Neural progenitor cell (in vitro differentiated cells): ENCODE results near the gene TMEM260. TPM values are rescaled to one million over a fixed set of nuclear protein-coding genes. Genes with fewer than 3 reads are reported as not detected.

Experiments
- DNase-seq: peaks from one replicate; pipeline ENCODE4 v3.0.0-alpha.2; 2016; ENCODE audit warnings: low spot score
- H2AFZ ChIP-seq: fragments of 200-600 bp; sonication (generic); replicated peaks from 2 replicates; pipeline ENCODE4 v1.6.1; 2016; ENCODE audit warnings: antibody characterized with exemption
- H3F3A ChIP-seq: fragments of 200-600 bp; sonication (generic); 2 replicates; pipeline ENCODE4 v1.6.1; 2016; ENCODE audit warnings: antibody characterized with exemption, low read depth
- H3K27ac ChIP-seq: fragments of 200-600 bp; sonication (generic); 2 replicates; pipeline ENCODE4 v1.5.1; 2016; ENCODE audit warnings: mild to moderate bottlenecking
- H3K27me3 ChIP-seq: fragments of 200-600 bp; sonication (generic); 2 replicates; pipeline ENCODE4 v1.6.1; 2016; ENCODE audit warnings: mild to moderate bottlenecking, moderate library complexity
- H3K36me3 ChIP-seq: fragments of 200-600 bp; sonication (generic); 2 replicates; pipeline ENCODE4 v1.5.1; 2016
- H3K4me1 ChIP-seq: fragments of 200-600 bp; sonication (generic); 2 replicates; pipeline ENCODE4 v1.6.1; 2016; ENCODE audit warnings: mixed run types
- H3K4me2 ChIP-seq: fragments of 200-600 bp; sonication (generic); 2 replicates; pipeline ENCODE4 v1.6.1; 2016
- H3K4me3 ChIP-seq: fragments of 200-600 bp; sonication (generic); 2 replicates; pipeline ENCODE4 v1.5.1; 2016
- H3K79me2 ChIP-seq: fragments of 200-600 bp; sonication (generic); 2 replicates; pipeline ENCODE4 v1.6.1; 2016; ENCODE audit warnings: low read depth
- H3K9ac ChIP-seq: fragments of 200-600 bp; sonication (generic); 2 replicates; pipeline ENCODE4 v1.6.1; 2016
- H3K9me3 ChIP-seq: fragments of 200-600 bp; sonication (generic); 2 replicates; pipeline ENCODE4 v1.5.1; 2016; ENCODE audit warnings: low read depth
- H4K20me1 ChIP-seq: fragments of 200-600 bp; sonication (generic); 2 replicates; pipeline ENCODE4 v1.6.1; 2016; ENCODE audit warnings: low read depth
- H3K27ac Mint-ChIP-seq: 3 replicates; pipeline ENCODE4 v1.8.0; 2021; ENCODE audit warnings: mixed read lengths
- H3K27me3 Mint-ChIP-seq: 2 replicates; pipeline ENCODE4 v1.8.0; 2022; ENCODE audit warnings: low read depth, mild to moderate bottlenecking, inconsistent platforms, moderate library complexity, mixed read lengths; ENCODE audit not compliant: insufficient read depth
- H3K36me3 Mint-ChIP-seq: 3 replicates; pipeline ENCODE4 v1.8.0; 2021; ENCODE audit warnings: mixed read lengths
- H3K4me1 Mint-ChIP-seq: 3 replicates; pipeline ENCODE4 v1.8.0; 2021; ENCODE audit warnings: mixed read lengths
- H3K4me3 Mint-ChIP-seq: 3 replicates; pipeline ENCODE4 v1.8.0; 2021; ENCODE audit warnings: mild to moderate bottlenecking, moderate library complexity, mixed read lengths
- H3K9me3 Mint-ChIP-seq: 3 replicates; pipeline ENCODE4 v1.8.0; 2020; ENCODE audit warnings: mixed read lengths
- EZH2 ChIP-seq: fragments of 200-600 bp; sonication (generic); IDR thresholded peaks from 2 replicates; pipeline ENCODE4 v1.6.1; 2017; ENCODE audit warnings: antibody characterized with exemption, mild to moderate bottlenecking, moderate library complexity
- EZH2phosphoT487 ChIP-seq: fragments of 200-600 bp; sonication (generic); IDR thresholded peaks from 2 replicates; pipeline ENCODE4 v1.6.1; 2017; ENCODE audit warnings: antibody characterized with exemption
- total RNA-seq: library from RNA; depleted of rRNA; stranded (reverse); fragments of >200 nt; gene quantifications from 2 replicates; pipeline ENCODE4 v1.2.3, GENCODE V29; 2015; ENCODE audit warnings: low replicate concordance
- TF ChIP-seq, protein P1 (sequence below): fragments of 200-600 bp; sonication (generic); IDR thresholded peaks from 2 replicates; pipeline ENCODE4 v1.5.1; 2017; ENCODE audit warnings: antibody characterized with exemption, mild to moderate bottlenecking

TMEM260 gene
- total RNA-seq, 1 donor from 2014 or later, result 30.7 TPM

DNA sequence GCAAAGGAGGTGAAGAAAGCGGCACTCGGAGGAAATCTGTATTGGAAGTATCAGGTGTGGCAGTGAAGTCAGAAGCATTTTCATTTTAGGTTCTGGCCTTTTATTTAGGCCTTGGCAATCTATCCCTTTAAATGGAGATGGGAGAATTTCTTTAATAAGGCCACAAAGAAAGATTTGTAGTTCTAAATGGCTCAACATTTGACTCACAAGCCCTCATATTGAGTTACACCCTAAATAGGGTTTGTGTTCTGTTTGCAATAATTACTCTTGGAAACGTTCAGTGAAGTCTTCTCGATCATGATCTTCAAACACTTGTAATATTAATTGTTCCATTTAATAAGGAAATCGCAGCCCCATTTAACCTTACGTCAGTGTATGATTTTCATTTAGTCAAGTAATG lies 25.3 kb upstream of the TMEM260 start:
- Histone ChIP-seq H3K79me2 (no peaks in the 10 kb centered on the region), H3K4me1 (peaks cover 32% of the 10 kb centered on the region), H3K9ac (no peak overlapping the region), H3K27ac (no peak overlapping the region), H3K4me2 (no peak overlapping the region), H3F3A (no peaks in the 10 kb centered on the region), H4K20me1 (no peaks in the 10 kb centered on the region), H3K27me3 (no peaks in the 10 kb centered on the region), H3K36me3 (no peaks in the 10 kb centered on the region), H3K4me3 (no peak overlapping the region), H2AFZ (no peak overlapping the region), H3K9me3 (no peaks in the 10 kb centered on the region)
- H3K36me3 Mint-ChIP-seq, result no peaks in the 10 kb centered on the region
- H3K4me3 Mint-ChIP-seq, result no peak overlapping the region
- H3K27ac Mint-ChIP-seq, result peak overlapping the region; percentile 80
- H3K9me3 Mint-ChIP-seq, result no peaks in the 10 kb centered on the region
- TF ChIP-seq EZH2, result no peak
- TF ChIP-seq, protein P1, sequence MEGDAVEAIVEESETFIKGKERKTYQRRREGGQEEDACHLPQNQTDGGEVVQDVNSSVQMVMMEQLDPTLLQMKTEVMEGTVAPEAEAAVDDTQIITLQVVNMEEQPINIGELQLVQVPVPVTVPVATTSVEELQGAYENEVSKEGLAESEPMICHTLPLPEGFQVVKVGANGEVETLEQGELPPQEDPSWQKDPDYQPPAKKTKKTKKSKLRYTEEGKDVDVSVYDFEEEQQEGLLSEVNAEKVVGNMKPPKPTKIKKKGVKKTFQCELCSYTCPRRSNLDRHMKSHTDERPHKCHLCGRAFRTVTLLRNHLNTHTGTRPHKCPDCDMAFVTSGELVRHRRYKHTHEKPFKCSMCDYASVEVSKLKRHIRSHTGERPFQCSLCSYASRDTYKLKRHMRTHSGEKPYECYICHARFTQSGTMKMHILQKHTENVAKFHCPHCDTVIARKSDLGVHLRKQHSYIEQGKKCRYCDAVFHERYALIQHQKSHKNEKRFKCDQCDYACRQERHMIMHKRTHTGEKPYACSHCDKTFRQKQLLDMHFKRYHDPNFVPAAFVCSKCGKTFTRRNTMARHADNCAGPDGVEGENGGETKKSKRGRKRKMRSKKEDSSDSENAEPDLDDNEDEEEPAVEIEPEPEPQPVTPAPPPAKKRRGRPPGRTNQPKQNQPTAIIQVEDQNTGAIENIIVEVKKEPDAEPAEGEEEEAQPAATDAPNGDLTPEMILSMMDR, result no peak
- TF ChIP-seq EZH2phosphoT487, result no peak
- DNase-seq, result no peak
- peaks cover 56% of the 10 kb centered on the region for H3K4me1 Mint-ChIP-seq
- H3K27me3 Mint-ChIP-seq, result peaks cover 2% of the 10 kb centered on the region

DNA sequence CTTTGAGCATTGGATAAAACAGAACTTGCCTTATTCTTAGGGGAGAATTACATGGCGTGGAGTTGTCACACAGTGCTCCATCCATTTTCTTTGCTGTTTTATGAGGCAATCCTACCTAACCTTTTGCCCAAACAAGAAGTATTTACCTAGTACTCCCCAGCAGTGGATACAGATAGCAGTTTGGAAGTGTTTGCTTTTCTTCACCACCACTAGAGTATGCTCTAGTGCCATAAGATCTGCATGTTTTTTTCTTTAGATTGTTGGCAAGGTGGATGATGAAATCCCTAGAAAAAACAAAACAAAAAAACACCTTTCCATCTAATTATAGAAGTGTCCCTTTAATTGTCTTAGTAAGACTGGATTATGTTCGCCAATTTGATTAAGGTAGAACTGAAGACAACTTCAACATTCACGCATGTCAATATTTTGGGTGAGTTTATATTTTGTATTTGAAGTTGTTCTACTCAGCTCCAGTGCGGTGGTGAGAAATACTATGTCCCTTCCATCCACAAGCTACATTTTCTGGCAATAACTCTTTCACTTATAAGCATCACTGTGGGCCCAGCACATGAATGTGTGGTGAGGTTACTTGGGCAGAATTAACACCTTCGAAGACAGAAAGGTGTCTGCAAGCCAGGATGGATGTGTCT lies 23.6 kb upstream of the TMEM260 start:
- Histone ChIP-seq H3K9me3 (no peaks in the 10 kb centered on the region), H3K79me2 (no peaks in the 10 kb centered on the region), H2AFZ (no peak overlapping the region), H3K27me3 (no peaks in the 10 kb centered on the region), H3K4me2 (no peak overlapping the region), H3K27ac (no peak overlapping the region), H3K9ac (no peak overlapping the region), H4K20me1 (no peaks in the 10 kb centered on the region), H3K4me3 (no peak overlapping the region), H3K36me3 (no peaks in the 10 kb centered on the region), H3K4me1 (peaks cover 17% of the 10 kb centered on the region), H3F3A (no peaks in the 10 kb centered on the region)
- peak; percentile 55 for DNase-seq
- no peaks in the 10 kb centered on the region for H3K36me3 Mint-ChIP-seq
- H3K9me3 Mint-ChIP-seq, result no peaks in the 10 kb centered on the region
- peaks cover 43% of the 10 kb centered on the region for H3K4me1 Mint-ChIP-seq
- no peaks in the 10 kb centered on the region for H3K27me3 Mint-ChIP-seq
- TF ChIP-seq, protein P1, result peak; percentile 83
- no peak for TF ChIP-seq EZH2
- no peak overlapping the region for H3K4me3 Mint-ChIP-seq
- H3K27ac Mint-ChIP-seq, result no peak overlapping the region

DNA sequence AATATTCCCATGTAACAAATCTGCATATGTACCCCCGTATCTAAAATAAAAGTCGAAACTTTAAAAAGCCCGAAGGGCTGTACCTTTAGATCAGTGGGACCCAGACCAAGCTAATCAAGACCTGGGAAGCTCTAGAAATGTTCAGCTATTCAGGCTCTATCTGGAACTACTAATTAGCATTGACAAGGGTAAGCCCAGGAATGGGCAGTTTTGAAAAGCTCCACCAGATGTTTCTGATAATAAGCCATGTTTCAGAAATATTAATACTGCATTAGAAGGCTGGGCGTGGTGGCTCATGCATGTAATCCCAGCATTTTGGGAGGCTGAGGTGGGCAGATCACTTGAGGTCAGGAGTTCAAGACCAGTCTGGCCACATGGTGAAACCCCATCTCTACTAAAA lies 20.4 kb upstream of the TMEM260 start:
- Histone ChIP-seq H3K9me3 (no peaks in the 10 kb centered on the region), H3K4me1 (no peaks in the 10 kb centered on the region), H3K27ac (no peak overlapping the region), H3K4me3 (no peak overlapping the region), H3F3A (no peaks in the 10 kb centered on the region), H3K4me2 (no peak overlapping the region), H3K9ac (no peak overlapping the region), H3K36me3 (no peaks in the 10 kb centered on the region), H3K79me2 (no peaks in the 10 kb centered on the region), H4K20me1 (no peaks in the 10 kb centered on the region), H2AFZ (no peak overlapping the region), H3K27me3 (no peaks in the 10 kb centered on the region)
- peaks cover 2% of the 10 kb centered on the region for H3K27me3 Mint-ChIP-seq
- TF ChIP-seq, protein P1, result no peak
- TF ChIP-seq EZH2phosphoT487 (no peak), EZH2 (no peak)
- DNase-seq, result no peak
- H3K27ac Mint-ChIP-seq, result no peak overlapping the region
- H3K4me1 Mint-ChIP-seq, result peaks cover 20% of the 10 kb centered on the region
- peaks cover 16% of the 10 kb centered on the region for H3K9me3 Mint-ChIP-seq
- no peaks in the 10 kb centered on the region for H3K36me3 Mint-ChIP-seq
- H3K4me3 Mint-ChIP-seq, result no peak overlapping the region
